Measurements from ENCODE around the gene WDR27.

The WDR27 gene

GRCh38 chr6:169695131-169695530 lies 6.7 kb downstream of the WDR27 start:
- TF ChIP-seq CTCF (IDR thresholded peaks at IDR 0.05; ENCODE audit: borderline replicate concordance, insufficient read depth, low read depth, low read length) = no peak
- H3K4me3 ChIP-seq (ENCODE audit: low read depth, low read length) = no peak overlapping the region

DNA sequence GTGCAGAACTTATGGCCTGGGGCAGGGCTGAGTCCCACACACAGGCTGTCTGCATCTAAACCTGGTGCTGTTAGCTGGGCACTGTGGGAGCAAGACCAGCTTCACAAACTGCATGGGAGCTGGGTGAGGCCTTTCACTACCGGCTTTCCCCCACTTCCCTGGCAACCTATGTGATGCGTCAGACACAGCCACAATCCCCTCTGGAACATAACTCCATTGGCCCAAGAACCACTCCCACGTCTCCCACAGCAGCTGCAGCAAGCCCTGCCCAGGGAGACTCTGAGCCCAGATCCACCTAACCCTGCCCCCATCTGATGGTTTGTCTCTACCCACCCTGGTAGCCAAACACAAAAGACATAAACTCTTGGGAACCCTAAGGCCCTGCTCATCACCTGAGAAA lies 9.3 kb downstream of the WDR27 start:
- TF ChIP-seq CTCF (IDR thresholded peaks at IDR 0.05; ENCODE audit: borderline replicate concordance, insufficient read depth, low read depth, low read length) = no peak
- H3K4me3 ChIP-seq (ENCODE audit: low read depth, low read length) = no peak overlapping the region

DNA sequence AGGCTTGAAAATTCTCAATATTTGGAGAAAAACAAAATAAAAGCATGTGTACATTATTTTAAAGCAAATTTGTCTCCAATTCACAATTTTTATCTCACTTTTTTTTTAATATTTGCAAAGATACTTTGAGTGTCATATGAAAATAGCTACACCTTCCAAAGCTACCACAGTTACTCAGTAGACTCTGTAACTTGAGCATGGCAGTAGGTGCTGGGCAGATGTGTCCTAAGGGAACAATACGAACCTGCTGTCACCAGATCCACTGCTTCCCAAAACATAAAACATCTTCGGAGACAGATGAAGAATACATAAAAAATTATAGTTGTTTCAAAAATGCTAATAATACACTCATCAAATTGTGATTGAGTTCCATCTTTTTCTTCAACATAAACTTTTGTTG lies 10.6 kb downstream of the WDR27 start:
- no peak for TF ChIP-seq CTCF (IDR thresholded peaks at IDR 0.05; ENCODE audit: borderline replicate concordance, insufficient read depth, low read depth, low read length)
- no peak overlapping the region for H3K4me3 ChIP-seq (ENCODE audit: low read depth, low read length)

GRCh38 chr6:169689287-169689686 lies 12.5 kb downstream of the WDR27 start:
- H3K4me3 ChIP-seq (ENCODE audit: low read depth, low read length) = no peak overlapping the region
- TF ChIP-seq CTCF (IDR thresholded peaks at IDR 0.05; ENCODE audit: borderline replicate concordance, insufficient read depth, low read depth, low read length) = no peak

DNA sequence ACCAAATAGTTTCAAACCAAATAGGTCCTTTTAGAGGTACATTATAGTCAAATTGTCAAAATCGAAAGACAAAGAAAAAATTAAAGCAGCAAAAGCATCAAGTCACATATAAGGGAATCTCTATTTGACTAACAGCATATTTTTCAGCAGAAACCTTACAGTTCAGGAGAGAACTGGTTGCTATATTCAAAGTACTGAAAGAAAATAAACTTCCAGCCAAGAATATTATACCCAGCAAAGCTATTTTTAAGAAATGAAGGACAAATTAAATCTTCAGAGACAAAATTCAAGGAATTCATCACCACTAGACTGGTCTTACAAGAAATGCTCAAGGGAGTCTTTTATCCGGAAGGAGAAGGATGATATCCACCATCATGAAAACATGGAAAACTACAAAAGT lies 16.0 kb downstream of the WDR27 start:
- no peak overlapping the region for H3K4me3 ChIP-seq (ENCODE audit: low read depth, low read length)
- no peak for TF ChIP-seq CTCF (IDR thresholded peaks at IDR 0.05; ENCODE audit: borderline replicate concordance, insufficient read depth, low read depth, low read length)

DNA sequence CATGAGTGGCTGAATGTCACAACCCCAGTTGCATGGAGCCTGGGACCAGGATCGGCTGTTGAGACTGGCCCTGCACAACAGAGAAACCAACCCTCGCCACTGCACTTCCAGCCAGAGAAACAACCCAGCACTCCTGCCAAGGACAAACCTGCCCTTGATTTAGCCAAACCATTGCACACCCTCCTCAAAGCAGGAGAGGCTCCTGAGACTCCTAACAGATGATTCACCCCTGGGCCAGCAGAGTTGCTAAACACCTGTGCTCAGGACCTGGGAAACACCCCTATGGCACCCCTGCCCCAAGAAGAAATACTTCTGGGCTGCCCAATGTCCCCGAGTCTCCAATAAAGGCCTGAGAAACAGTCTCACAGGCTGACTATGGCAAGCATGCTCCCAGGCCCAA lies 17.8 kb downstream of the WDR27 start:
- TF ChIP-seq CTCF (IDR thresholded peaks at IDR 0.05; ENCODE audit: borderline replicate concordance, insufficient read depth, low read depth, low read length) = no peak
- no peak overlapping the region for H3K4me3 ChIP-seq (ENCODE audit: low read depth, low read length)

- H3K4me3 ChIP-seq (ENCODE audit: low read depth, low read length) = no peak overlapping the region
- TF ChIP-seq CTCF (IDR thresholded peaks at IDR 0.05; ENCODE audit: borderline replicate concordance, insufficient read depth, low read depth, low read length) = no peak
Measured at GRCh38 chr6:169678342-169678741, 23.5 kb downstream of the WDR27 start.

All from GM12875 (cell line).